OCI-LY3 (cell line): ENCODE measurements around the gene VDAC1.

Source experiments
- EZH2phosphoT487 ChIP-seq: fragments of 200-600 bp; shearing (Covaris generic); IDR thresholded peaks from 2 replicates; pipeline ENCODE4 v1.6.1; 2018; ENCODE audit warnings: antibody characterized with exemption, mixed run types, low read depth
- TF ChIP-seq, protein P1 (sequence below): fragments of 200-600, 300-600 bp; sonication (generic); IDR thresholded peaks from 2 replicates; pipeline ENCODE4 v1.5.1; 2014; ENCODE audit warnings: antibody characterized with exemption, low read length, low read depth

DNA sequence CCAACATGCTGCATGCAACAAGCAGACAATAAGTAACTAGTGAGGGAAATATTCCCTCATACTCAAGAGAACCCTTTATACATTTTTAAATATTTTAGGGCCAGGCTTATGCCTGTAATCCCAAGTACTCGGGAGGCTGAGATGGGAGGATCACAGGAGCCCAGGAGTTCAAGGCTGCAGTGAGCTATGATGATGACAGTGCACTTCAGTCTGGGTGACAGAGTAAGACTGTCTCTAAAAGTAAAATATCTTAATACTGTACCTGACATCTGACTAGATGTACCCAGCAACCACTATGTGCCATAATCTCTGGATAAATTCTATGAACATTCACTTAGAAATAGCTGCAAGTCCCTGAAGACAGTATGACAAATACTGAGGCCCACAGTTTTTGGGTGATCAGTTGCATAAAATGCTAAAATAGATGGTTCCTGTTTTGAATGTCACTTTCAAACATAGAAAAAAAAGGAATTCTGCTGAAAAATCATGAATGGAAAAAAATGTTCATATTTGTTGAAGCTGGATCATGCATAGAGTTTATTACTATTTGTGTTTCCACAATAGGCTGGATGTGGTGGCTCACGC, 34.4 kb downstream of the VDAC1 start:
- no peak for TF ChIP-seq EZH2phosphoT487
- TF ChIP-seq, protein P1, sequence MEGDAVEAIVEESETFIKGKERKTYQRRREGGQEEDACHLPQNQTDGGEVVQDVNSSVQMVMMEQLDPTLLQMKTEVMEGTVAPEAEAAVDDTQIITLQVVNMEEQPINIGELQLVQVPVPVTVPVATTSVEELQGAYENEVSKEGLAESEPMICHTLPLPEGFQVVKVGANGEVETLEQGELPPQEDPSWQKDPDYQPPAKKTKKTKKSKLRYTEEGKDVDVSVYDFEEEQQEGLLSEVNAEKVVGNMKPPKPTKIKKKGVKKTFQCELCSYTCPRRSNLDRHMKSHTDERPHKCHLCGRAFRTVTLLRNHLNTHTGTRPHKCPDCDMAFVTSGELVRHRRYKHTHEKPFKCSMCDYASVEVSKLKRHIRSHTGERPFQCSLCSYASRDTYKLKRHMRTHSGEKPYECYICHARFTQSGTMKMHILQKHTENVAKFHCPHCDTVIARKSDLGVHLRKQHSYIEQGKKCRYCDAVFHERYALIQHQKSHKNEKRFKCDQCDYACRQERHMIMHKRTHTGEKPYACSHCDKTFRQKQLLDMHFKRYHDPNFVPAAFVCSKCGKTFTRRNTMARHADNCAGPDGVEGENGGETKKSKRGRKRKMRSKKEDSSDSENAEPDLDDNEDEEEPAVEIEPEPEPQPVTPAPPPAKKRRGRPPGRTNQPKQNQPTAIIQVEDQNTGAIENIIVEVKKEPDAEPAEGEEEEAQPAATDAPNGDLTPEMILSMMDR, result no peak
